Mesodermal cell (in vitro differentiated cells): ENCODE results near the gene GDF11.
A peak's percentile ranks its signal among the peaks of the same experiment; 100 is the strongest.

Source experiments
- H3K27ac ChIP-seq: 2 replicates; pipeline ENCODE4 v1.7.0; 2013; ENCODE audit warnings: mild to moderate bottlenecking, low read depth, low read length, moderate library complexity; ENCODE audit not compliant: severe bottlenecking
- H3K36me3 ChIP-seq: 2 replicates; pipeline ENCODE4 v1.7.1; 2013; ENCODE audit warnings: mild to moderate bottlenecking, low read length, moderate library complexity; ENCODE audit not compliant: control insufficient read depth, insufficient read depth
- H3K4me1 ChIP-seq: one replicate; pipeline ENCODE4 v1.7.1; 2013; ENCODE audit warnings: mild to moderate bottlenecking, low read length; ENCODE audit not compliant: insufficient read depth, control insufficient read depth, poor library complexity, severe bottlenecking
- H3K4me3 ChIP-seq: 2 replicates; pipeline ENCODE4 v1.7.0; 2013; ENCODE audit warnings: low read length, control low read depth, mild to moderate bottlenecking; ENCODE audit not compliant: insufficient read depth, poor library complexity, severe bottlenecking; ENCODE audit errors: extremely low read depth
- H3K9me3 ChIP-seq: 2 replicates; pipeline ENCODE4 v1.7.1; 2013; ENCODE audit warnings: mild to moderate bottlenecking, low read length, moderate library complexity; ENCODE audit not compliant: control insufficient read depth
- WGBS, 2 experiments: methylation state at CpG; one replicate each; pipeline ENCODE4 v1.1.5; 2013; ENCODE audit warnings: missing lambda C conversion rate in 2 of 2; ENCODE audit not compliant: insufficient coverage in 2 of 2; 5-methylcytosine and 5-hydroxymethylcytosine counted together

The GDF11 gene

DNA sequence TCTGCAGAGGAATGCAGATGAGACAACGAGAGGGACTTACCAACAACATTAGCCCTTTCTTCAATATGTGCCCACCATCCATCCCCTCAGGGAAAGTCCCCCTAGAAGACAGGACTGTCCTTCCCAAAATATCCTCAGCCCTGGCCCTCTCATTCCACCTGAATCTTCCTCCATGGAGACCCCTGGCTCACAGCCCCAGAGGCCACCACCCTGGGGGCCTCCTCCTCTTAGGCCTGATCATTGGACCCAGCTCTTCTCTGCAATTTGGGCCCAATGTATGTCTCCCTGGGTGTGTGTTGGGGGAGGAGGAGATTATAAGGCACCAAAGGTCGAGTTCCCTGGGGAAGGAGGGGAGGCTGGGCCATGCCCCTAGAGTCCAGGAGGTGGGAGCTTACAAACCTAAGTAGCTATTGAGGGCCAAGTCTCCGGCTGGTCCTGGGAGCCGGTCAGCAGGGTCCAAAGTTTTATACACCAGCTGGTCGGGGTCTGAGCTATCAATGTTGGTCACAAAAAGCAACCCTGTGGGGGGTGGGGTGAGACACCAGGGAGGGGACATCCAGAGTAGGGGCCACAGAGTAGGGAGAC is 43.4 kb upstream of the GDF11 start:
- Histone ChIP-seq H3K9me3 (no peaks in the 10 kb centered on the region), H3K27ac (no peak overlapping the region), H3K36me3 (peaks cover 3% of the 10 kb centered on the region), H3K4me3 (no peak overlapping the region), H3K4me1 (no peaks in the 10 kb centered on the region)
- 87 to 89% methylated on average over 2 to 5 of the region's 5 CpGs for WGBS, 2 experiments

- no peaks in the 10 kb centered on the region for H3K9me3 ChIP-seq
- no peak overlapping the region for H3K4me3 ChIP-seq
- H3K4me1 ChIP-seq = no peaks in the 10 kb centered on the region
- WGBS, 2 experiments = 89 to 93% methylated on average over 11 to 13 of the region's 21 CpGs
- no peak overlapping the region for H3K27ac ChIP-seq
- H3K36me3 ChIP-seq = no peaks in the 10 kb centered on the region
Measured at GRCh38 chr12:55700255-55701018, 42.5 kb upstream of the GDF11 start.

DNA sequence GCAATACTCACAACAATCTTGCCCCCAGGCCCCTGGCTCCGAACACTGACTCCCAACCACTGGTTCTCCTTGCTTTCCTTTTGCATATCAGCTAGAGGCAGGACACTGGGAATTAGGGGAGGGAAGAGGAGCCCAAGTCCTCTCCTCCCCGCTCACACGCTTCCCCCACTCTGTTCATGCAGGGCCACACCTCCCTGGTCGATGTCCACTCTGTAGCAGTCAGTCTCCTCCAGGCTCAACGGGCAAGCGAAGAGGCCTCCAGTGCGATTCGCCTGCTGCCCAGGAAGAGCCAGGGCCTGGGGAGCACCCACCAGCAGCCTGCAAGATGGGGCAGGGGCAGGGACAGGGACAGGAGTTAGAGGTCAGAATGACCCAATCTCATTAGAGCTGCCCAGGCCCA is 40.1 kb upstream of the GDF11 start:
- Histone ChIP-seq H3K4me1 (peaks cover 6% of the 10 kb centered on the region), H3K27ac (no peak overlapping the region), H3K36me3 (no peaks in the 10 kb centered on the region), H3K9me3 (no peaks in the 10 kb centered on the region), H3K4me3 (no peak overlapping the region)
- WGBS, 2 experiments = 98 to 100% methylated on average over 4 to 6 of the region's 8 CpGs

- H3K4me3 ChIP-seq = no peak overlapping the region
- peaks cover 6% of the 10 kb centered on the region for H3K4me1 ChIP-seq
- H3K9me3 ChIP-seq = no peaks in the 10 kb centered on the region
- no peaks in the 10 kb centered on the region for H3K36me3 ChIP-seq
- WGBS, 2 experiments = 91 to 100% methylated on average over 1 to 2 of the region's 2 CpGs
- no peak overlapping the region for H3K27ac ChIP-seq
Measured at GRCh38 chr12:55703288-55703687, 39.6 kb upstream of the GDF11 start.

DNA sequence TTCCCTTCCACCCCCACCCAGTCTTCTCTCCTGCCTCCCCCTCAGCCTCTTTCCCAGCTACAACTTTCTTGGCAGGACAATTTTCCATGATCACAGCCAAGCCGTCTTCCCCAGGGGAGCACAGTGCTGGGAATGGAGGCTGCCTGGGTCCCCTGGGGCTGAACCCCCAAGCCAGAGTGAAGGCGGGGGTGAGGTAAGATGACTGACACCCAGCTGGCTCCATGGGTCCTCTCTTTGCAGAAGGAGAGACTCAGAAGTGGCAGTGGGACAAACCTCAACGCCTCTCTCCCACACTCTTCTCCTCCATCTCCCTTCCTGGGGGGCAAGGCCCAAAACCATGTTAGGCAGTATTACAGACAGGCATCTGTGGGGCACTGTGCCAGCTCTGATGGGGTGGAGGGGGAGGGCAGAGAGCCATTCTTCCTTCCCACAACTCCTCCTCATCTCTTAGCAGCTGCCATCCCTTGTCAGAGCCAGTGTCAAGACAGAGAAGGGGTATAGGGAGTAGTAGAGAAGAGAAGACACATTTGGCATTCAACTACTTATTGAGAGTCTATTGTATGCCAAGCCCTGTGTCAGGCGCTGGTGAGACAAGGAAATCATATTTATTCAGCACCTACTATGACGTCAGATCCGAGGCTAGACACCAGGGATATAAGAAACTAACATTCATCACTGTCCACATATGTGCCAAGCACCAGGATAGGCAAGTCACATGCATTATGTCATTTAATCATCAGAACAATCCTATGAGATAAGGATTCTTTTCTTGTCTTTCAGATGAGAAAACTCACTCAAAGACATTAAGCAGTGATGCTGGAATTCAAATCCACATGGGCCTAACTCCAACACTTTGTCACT is 38.8 kb upstream of the GDF11 start:
- 95 to 100% methylated on average over 1 to 4 of the region's 6 CpGs for WGBS, 2 experiments
- no peaks in the 10 kb centered on the region for H3K36me3 ChIP-seq
- H3K9me3 ChIP-seq = no peaks in the 10 kb centered on the region
- peaks cover 10% of the 10 kb centered on the region for H3K4me1 ChIP-seq
- no peak overlapping the region for H3K4me3 ChIP-seq
- no peak overlapping the region for H3K27ac ChIP-seq

DNA sequence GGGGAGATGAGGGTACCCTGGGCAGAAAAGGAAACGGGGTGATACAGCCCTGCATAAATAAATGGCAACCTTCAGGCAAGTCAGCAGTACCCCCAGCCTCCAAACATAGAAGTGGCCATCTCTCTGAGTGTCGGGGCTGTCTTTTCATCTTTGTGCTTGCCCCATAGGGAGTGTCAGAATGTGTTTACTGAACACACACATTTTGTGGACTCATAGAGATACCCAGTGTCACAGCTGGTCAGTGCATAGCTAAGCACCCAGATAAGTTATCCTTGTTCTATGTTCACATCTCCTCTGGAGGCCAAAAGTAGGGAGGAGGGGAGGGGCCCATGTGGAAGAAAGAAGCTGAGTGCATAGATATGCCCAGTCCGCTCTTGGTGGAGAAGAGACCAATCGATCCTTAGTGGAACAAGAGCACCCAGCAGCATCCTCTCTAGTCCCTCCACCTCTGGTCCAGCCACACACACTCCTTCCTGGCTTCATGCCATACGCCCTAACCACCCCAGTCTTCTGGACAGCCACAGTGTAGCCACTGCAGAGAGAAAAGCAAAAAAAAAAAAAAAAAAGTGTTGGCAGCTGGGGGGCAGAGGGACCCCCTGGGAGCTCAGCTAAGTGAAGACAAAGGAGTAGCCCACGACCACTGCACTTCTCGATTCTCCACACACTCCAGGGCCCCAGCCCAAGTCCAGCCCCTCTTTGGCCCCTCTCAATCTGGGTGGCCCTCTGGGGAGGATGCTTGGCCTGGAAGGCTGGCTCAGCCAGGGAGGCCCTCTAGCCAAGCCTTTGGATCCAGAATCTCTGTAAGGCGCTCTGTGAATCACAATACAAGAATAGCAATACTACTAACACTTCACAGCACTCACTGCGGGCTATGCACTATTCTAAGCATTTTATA is 37.9 kb upstream of the GDF11 start:
- H3K36me3 ChIP-seq = no peaks in the 10 kb centered on the region
- 76 to 89% methylated on average over 4 to 6 of the region's 9 CpGs for WGBS, 2 experiments
- no peaks in the 10 kb centered on the region for H3K9me3 ChIP-seq
- peaks cover 14% of the 10 kb centered on the region for H3K4me1 ChIP-seq
- H3K4me3 ChIP-seq = no peak overlapping the region
- no peak overlapping the region for H3K27ac ChIP-seq

DNA sequence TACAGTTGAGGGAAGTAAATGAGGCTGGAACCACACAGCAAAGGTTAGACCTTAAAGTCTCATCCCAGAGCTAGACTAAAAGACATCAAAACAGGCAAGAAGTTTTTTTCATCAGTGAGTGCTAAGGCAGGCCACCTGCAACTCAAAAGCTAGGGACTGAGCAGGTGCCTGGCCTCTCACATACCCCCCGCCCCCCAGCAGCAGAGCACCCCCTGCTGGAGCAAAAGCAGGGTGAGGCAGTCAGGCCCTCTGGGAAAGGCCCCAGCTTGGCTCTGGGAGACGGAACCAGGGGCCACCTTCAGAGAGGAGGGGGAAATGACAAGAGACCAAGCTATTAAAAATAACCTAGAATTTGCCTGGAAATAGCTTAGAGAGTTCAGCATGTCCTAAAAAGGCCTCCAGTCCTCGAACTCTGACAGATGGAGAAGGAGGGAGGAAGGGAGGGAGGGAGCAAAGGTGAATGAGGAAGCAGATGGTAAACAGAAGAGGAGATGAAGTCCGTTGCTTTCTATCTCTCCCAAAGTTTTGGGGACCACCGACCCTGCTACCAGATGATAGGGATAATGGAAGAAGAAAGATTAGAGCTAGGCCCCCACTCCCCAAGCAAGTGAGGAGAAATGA is 37.0 kb upstream of the GDF11 start:
- Histone ChIP-seq H3K4me3 (peak overlapping the region; percentile 57), H3K4me1 (peaks cover 14% of the 10 kb centered on the region), H3K27ac (no peak overlapping the region), H3K36me3 (no peaks in the 10 kb centered on the region), H3K9me3 (no peaks in the 10 kb centered on the region)
- 17 to 40% methylated on average over 1 to 3 of the region's 5 CpGs for WGBS, 2 experiments

DNA sequence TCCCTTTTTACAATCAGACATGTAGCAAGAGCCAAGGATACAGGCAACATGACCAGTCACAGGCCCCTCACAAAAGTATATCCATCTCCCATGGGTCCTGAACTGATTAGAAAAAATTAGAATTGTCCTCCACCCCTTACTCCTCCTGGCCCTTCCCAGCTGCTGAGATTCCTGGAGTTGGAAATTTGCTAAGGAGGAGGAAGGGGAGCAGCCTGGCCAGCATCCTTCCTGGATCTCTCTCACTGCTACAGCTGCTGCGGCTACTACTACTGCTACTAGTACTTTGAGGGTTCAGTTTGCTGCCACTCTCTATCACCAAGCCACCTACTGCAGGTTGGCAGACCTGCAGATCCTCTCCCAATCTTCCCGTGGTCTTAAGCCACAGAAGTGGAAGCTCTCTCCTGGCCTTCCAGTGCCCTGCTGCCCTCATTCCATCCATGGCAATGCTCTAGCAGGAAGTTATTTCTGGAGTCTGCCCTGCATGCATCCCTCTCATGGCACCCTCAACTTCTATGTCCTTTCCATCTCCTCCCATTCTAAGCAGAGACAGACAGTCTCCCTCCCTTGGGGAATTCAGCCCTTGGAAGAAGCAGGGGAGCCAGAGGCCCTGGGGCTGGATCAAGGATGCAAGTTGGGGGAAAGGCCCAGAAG is 36.2 kb upstream of the GDF11 start:
- peak overlapping the region; percentile 57 for H3K4me3 ChIP-seq
- H3K36me3 ChIP-seq = no peaks in the 10 kb centered on the region
- no peak overlapping the region for H3K27ac ChIP-seq
- no peaks in the 10 kb centered on the region for H3K9me3 ChIP-seq
- 44 to 47% methylated on average over 2 of the region's 2 CpGs for WGBS, 2 experiments
- H3K4me1 ChIP-seq = peaks cover 14% of the 10 kb centered on the region

GRCh38 chr12:55707219-55707671 is 35.7 kb upstream of the GDF11 start:
- Histone ChIP-seq H3K36me3 (no peaks in the 10 kb centered on the region), H3K4me1 (peaks cover 14% of the 10 kb centered on the region), H3K27ac (no peak overlapping the region), H3K9me3 (no peaks in the 10 kb centered on the region), H3K4me3 (peak overlapping the region; percentile 57)
- 1% methylated on average over 20 to 21 of the region's 22 CpGs for WGBS, 2 experiments
